Fibroblast of lung (primary cell): ENCODE measurements around the gene TTC33.

ENCODE experiments used
- EZH2 ChIP-seq: IDR thresholded peaks from 2 replicates; pipeline ENCODE4 v1.5.1; 2012; ENCODE audit warnings: low read length, control low read depth, mild to moderate bottlenecking; ENCODE audit errors: missing control alignments
- TF ChIP-seq, protein P1 (sequence below), 2 donors: IDR thresholded peaks in 1 of 2; conservative IDR thresholded peaks in 1 of 2; 1 replicate in 1 of 2; 2 replicates in 1 of 2; pipeline ENCODE4 v1.5.1; 2011 to 2012; ENCODE audit warnings: low read length in 2 of 2, control low read depth in 1 of 2, inconsistent platforms in 1 of 2, low read depth in 1 of 2, mild to moderate bottlenecking in 1 of 2

DNA sequence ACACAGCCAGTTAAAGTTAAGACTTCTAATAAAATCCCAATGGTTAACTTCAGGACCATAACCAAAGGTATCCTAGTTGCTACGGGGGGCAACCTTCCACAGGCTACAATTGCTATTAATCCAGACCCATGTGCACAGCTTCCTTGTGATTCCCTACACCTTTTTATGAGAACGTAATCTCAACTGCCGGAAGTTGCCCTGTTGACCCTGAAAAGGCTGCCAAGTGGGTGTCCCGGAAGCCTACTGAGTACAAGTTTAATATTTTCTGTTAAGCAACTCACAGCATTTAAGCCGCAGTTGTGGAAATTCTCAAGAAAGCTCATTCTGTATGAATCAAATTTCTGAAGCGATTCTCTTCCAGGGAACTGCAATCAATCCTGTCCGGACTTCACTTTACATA lies 124.5 kb downstream of the TTC33 start:
- TF ChIP-seq, protein P1, sequence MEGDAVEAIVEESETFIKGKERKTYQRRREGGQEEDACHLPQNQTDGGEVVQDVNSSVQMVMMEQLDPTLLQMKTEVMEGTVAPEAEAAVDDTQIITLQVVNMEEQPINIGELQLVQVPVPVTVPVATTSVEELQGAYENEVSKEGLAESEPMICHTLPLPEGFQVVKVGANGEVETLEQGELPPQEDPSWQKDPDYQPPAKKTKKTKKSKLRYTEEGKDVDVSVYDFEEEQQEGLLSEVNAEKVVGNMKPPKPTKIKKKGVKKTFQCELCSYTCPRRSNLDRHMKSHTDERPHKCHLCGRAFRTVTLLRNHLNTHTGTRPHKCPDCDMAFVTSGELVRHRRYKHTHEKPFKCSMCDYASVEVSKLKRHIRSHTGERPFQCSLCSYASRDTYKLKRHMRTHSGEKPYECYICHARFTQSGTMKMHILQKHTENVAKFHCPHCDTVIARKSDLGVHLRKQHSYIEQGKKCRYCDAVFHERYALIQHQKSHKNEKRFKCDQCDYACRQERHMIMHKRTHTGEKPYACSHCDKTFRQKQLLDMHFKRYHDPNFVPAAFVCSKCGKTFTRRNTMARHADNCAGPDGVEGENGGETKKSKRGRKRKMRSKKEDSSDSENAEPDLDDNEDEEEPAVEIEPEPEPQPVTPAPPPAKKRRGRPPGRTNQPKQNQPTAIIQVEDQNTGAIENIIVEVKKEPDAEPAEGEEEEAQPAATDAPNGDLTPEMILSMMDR (conservative IDR thresholded peaks at IDR 0.05 in 1 of 2, IDR thresholded peaks at IDR 0.05 in 1 of 2; ENCODE audit: low read depth in 1 of 2, low read length in 2 of 2): no peak
- no peak for TF ChIP-seq EZH2
